Endothelial cell of umbilical vein (primary cell): Measurements from ENCODE around the gene TAF10. TPM values are rescaled to one million over a fixed set of nuclear protein-coding genes. Genes with fewer than 3 reads are reported as not detected.

Source experiments
- BruUV-seq: library from RNA; stranded (reverse); fragments of 400-500 nt; replicated peaks from 2 replicates; lab custom pipeline; 2021; lab: Mats Ljungman, UMichigan
- CTCF ChIA-PET: fragments of 300-600, 350-600 bp; sonication (Branson Sonifier 250); formaldehyde crosslinking; loops from one replicate; lab custom pipeline; 2021; ENCODE audit warnings: antibody characterized with exemption, inconsistent platforms; lab: Charles Lee
- POLR2A ChIA-PET: fragments of 300-600, 350-600 bp; sonication (Branson Sonifier 250); formaldehyde crosslinking; loops from one replicate; lab custom pipeline; 2021; ENCODE audit warnings: antibody characterized with exemption, inconsistent platforms; lab: Charles Lee
- DNase-seq: peaks from one replicate; pipeline ENCODE4 v3.0.0-alpha.2; 2011; ENCODE audit warnings: low read depth, low spot score
- FAIRE-seq: peaks from 2 replicates; lab custom pipeline; 2011; peaks lifted over from hg19 to GRCh38; lab: Jason Lieb, UNC
- H2AFZ ChIP-seq: 2 replicates; pipeline ENCODE4 v1.6.0; 2012; ENCODE audit warnings: low read depth, low read length, control low read depth, inconsistent platforms
- H3K27ac ChIP-seq: 2 replicates; pipeline ENCODE4 v1.5.1; 2011; ENCODE audit warnings: low read depth, mild to moderate bottlenecking, control low read depth, low read length, moderate library complexity; ENCODE audit not compliant: insufficient read depth
- H3K27me3 ChIP-seq, 2 experiments: 2 replicates each; pipeline versions ENCODE4 v1.6.0 to v1.6.1; 2011; ENCODE audit warnings: low read length in 2 of 2, mixed read lengths in 1 of 2; ENCODE audit not compliant: control insufficient read depth in 2 of 2, insufficient read depth in 2 of 2
- H3K36me3 ChIP-seq, 2 experiments: 2 replicates in 1 of 2; 3 replicates in 1 of 2; pipeline ENCODE4 v1.5.1; 2011; ENCODE audit warnings: low read length in 2 of 2, mild to moderate bottlenecking in 1 of 2, moderate library complexity in 1 of 2; ENCODE audit not compliant: control insufficient read depth in 2 of 2, insufficient read depth in 2 of 2; ENCODE audit errors: extremely low read depth in 1 of 2
- H3K4me1 ChIP-seq: 3 replicates; pipeline ENCODE4 v1.5.1; 2011; ENCODE audit warnings: mild to moderate bottlenecking, low read length; ENCODE audit not compliant: control insufficient read depth, insufficient read depth; ENCODE audit errors: extremely low read depth
- H3K4me2 ChIP-seq: 2 replicates; pipeline ENCODE4 v1.6.1; 2011; ENCODE audit warnings: low read length, control low read depth, mixed read lengths; ENCODE audit not compliant: insufficient read depth
- H3K4me3 ChIP-seq, 3 experiments: fragments of 200-600 bp in 1 of 3; sonication (generic), shearing (Covaris generic) in 1 of 3; replicated peaks in 1 of 3; 2 replicates each; pipeline ENCODE4 v1.5.1; 2011 to 2016; ENCODE audit warnings: control low read depth in 3 of 3, low read length in 3 of 3, mild to moderate bottlenecking in 2 of 3, inconsistent platforms in 1 of 3, low read depth in 1 of 3, moderate library complexity in 1 of 3; ENCODE audit not compliant: insufficient read depth in 1 of 3
- H3K79me2 ChIP-seq: 2 replicates; pipeline ENCODE4 v1.6.0; 2012; ENCODE audit warnings: low read length, inconsistent platforms; ENCODE audit not compliant: control insufficient read depth, insufficient read depth
- H3K9ac ChIP-seq: replicated peaks from 2 replicates; pipeline ENCODE3; 2011; ENCODE audit warnings: low read length, control low read depth; ENCODE audit not compliant: insufficient read depth; ENCODE audit errors: extremely low read depth
- H3K9me1 ChIP-seq: replicated peaks from 3 replicates; pipeline ENCODE4 v1.6.0; 2011; ENCODE audit warnings: mild to moderate bottlenecking, low read length; ENCODE audit not compliant: control insufficient read depth, insufficient read depth; ENCODE audit errors: extremely low read depth
- H3K9me3 ChIP-seq: replicated peaks from 2 replicates; pipeline ENCODE4 v1.5.1; 2012; ENCODE audit warnings: low read length, inconsistent platforms; ENCODE audit not compliant: control insufficient read depth, insufficient read depth
- H4K20me1 ChIP-seq: replicated peaks from 2 replicates; pipeline ENCODE3; 2011; ENCODE audit warnings: mild to moderate bottlenecking, low read length; ENCODE audit not compliant: control insufficient read depth, insufficient read depth; ENCODE audit errors: extremely low read depth
- FOS ChIP-seq: IDR thresholded peaks from 2 replicates; pipeline ENCODE4 v1.6.1; 2011; ENCODE audit warnings: mild to moderate bottlenecking, low read length, moderate library complexity, borderline replicate concordance; ENCODE audit not compliant: insufficient read depth
- GATA2 ChIP-seq: IDR thresholded peaks from 2 replicates; pipeline ENCODE4 v1.7.0; 2011; ENCODE audit warnings: low read depth, mild to moderate bottlenecking, moderate library complexity, mixed read lengths, low read length; ENCODE audit not compliant: insufficient read length, insufficient read depth
- MAX ChIP-seq: IDR thresholded peaks from 2 replicates; pipeline ENCODE4 v1.6.1; 2011; ENCODE audit not compliant: insufficient read depth, insufficient read length
- MYC ChIP-seq: IDR thresholded peaks from one replicate; pipeline ENCODE4 v1.6.1; 2011; ENCODE audit warnings: mild to moderate bottlenecking, low read depth, low read length
- POLR2A ChIP-seq: IDR thresholded peaks from 2 replicates; pipeline ENCODE4 v1.6.1; 2012; ENCODE audit warnings: low read depth, mild to moderate bottlenecking, control low read depth, low read length
- dilution Hi-C: fragments of 300-500 bp; cut with MboI; formaldehyde crosslinking; loops from one replicate; pipeline ENCODE4 v1.15.0; 2019; ENCODE audit warnings: low sequenced_read_pairs; ENCODE audit not compliant: extremely low pct_ligation_motif_present
- intact Hi-C: fragments of 100-400 bp; cut with micrococcal nuclease; formaldehyde crosslinking; loops from one replicate; pipeline ENCODE4 v1.10.0; 2022
- polyA plus RNA-seq, 4 experiments: library from polyadenylated mRNA; depleted of rRNA in 3 of 4; stranded (reverse) in 3 of 4; unstranded in 1 of 4; fragments of >200 nt; gene quantifications; 2 replicates each; pipeline versions ENCODE4 v1.2.1 to v1.2.3, GENCODE V29; 2011 to 2012; ENCODE audit warnings: missing spikeins in 1 of 4
- total RNA-seq: library from RNA; stranded (reverse); gene quantifications from 2 replicates; pipeline ENCODE4 v1.2.3, GENCODE V29; 2021
- TF ChIP-seq, protein P1 (sequence below), 2 donors: IDR thresholded peaks; 1 replicate in 1 of 2; 2 replicates in 1 of 2; pipeline ENCODE4 v1.5.1; 2011; ENCODE audit warnings: low read length in 2 of 2, mild to moderate bottlenecking in 2 of 2, moderate library complexity in 2 of 2, control low read depth in 1 of 2, inconsistent platforms in 1 of 2, low read depth in 1 of 2; ENCODE audit not compliant: insufficient read depth in 1 of 2; ENCODE audit errors: extremely low read depth in 1 of 2

The TAF10 gene
- total and polyA plus RNA-seq, 2 donors (not counting 3 experiments of a cell fraction or from before 2014, with no cell fraction given) = 86.2 to 149 TPM

DNA sequence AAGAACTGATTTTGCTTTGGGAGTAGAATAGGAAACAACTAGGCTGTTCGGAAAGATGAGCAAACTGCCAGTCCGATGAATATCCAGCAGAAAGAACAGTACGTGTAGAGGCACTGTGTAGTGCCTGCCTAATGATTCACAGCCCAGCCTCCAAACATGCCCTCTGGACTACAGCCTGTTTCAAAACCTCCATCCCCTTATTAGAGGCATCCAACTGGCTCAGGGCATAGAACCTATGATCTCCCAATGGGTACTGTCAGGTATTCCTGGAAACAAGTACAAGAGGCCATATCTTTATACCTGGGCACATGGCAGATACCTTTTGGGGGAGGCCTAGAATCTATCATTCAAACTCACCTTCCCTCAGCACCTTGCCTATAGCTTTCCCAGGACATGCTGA, 13.5 kb downstream of the TAF10 start:
- Histone ChIP-seq H3K27ac (no peak overlapping the region), H3K9ac (no peak overlapping the region), H4K20me1 (peaks cover 3% of the 10 kb centered on the region), H3K9me3 (no peaks in the 10 kb centered on the region), H2AFZ (no peak overlapping the region), H3K4me1 (peaks cover 11% of the 10 kb centered on the region), H3K4me3 (no peak overlapping the region), H3K9me1 (no peaks in the 10 kb centered on the region), H3K27me3 (no peaks in the 10 kb centered on the region), H3K36me3 (peaks cover 22 to 28% of the 10 kb centered on the region in 2 experiments), H3K79me2 (peaks cover 48% of the 10 kb centered on the region), H3K4me2 (no peak overlapping the region)
- dilution Hi-C loops = no loop called here
- ChIA-PET CTCF (no interaction called here), POLR2A (no interaction called here)
- TF ChIP-seq POLR2A (no peak), MYC (no peak), GATA2 (no peak), FOS (no peak)
- TF ChIP-seq, protein P1, sequence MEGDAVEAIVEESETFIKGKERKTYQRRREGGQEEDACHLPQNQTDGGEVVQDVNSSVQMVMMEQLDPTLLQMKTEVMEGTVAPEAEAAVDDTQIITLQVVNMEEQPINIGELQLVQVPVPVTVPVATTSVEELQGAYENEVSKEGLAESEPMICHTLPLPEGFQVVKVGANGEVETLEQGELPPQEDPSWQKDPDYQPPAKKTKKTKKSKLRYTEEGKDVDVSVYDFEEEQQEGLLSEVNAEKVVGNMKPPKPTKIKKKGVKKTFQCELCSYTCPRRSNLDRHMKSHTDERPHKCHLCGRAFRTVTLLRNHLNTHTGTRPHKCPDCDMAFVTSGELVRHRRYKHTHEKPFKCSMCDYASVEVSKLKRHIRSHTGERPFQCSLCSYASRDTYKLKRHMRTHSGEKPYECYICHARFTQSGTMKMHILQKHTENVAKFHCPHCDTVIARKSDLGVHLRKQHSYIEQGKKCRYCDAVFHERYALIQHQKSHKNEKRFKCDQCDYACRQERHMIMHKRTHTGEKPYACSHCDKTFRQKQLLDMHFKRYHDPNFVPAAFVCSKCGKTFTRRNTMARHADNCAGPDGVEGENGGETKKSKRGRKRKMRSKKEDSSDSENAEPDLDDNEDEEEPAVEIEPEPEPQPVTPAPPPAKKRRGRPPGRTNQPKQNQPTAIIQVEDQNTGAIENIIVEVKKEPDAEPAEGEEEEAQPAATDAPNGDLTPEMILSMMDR (IDR thresholded peaks at IDR 0.05; ENCODE audit: extremely low read depth in 1 of 2, insufficient read depth in 1 of 2, low read depth in 1 of 2, low read length in 2 of 2) = no peak
- BruUV-seq = no TSS peak
- intact Hi-C loops = no loop called here
- DNase-seq (no peak), FAIRE-seq (no peak)

GRCh38 chr11:6596239-6596877, 15.7 kb downstream of the TAF10 start:
- Histone ChIP-seq H3K27me3 (no peaks in the 10 kb centered on the region), H3K4me3 (no peak overlapping the region), H3K4me1 (no peaks in the 10 kb centered on the region), H3K36me3 (peaks cover 22 to 28% of the 10 kb centered on the region in 2 experiments), H3K27ac (no peak overlapping the region), H3K9me3 (no peaks in the 10 kb centered on the region), H3K9ac (no peak overlapping the region), H4K20me1 (peaks cover 3% of the 10 kb centered on the region), H3K4me2 (no peak overlapping the region), H3K79me2 (peaks cover 27% of the 10 kb centered on the region), H2AFZ (no peak overlapping the region), H3K9me1 (no peaks in the 10 kb centered on the region)
- DNase-seq (no peak), FAIRE-seq (no peak)
- dilution Hi-C loops = no loop called here
- TF ChIP-seq FOS = no peak
- TF ChIP-seq MAX = no peak
- TF ChIP-seq POLR2A = no peak
- no peak for TF ChIP-seq MYC
- ChIA-PET POLR2A (no interaction called here), CTCF (interaction anchor here (1.1 to 5.9 kb wide), 5 partner anchors 20 to 110 kb away, joined by 3 to 46 read pairs (median 3); no protein-coding TSS in a partner anchor)
- intact Hi-C loops = no loop called here
- no TSS peak for BruUV-seq
